Panc1 (cell line): ENCODE measurements around the gene LHFPL2. TPM values are rescaled to one million over a fixed set of nuclear protein-coding genes. Genes with fewer than 3 reads are reported as not detected.
"Not testable (repeated sequence)": the region's sequence is repeated elsewhere in the genome, so short reads cannot be mapped to it uniquely, and the experiment has no call there.

Experiments used
- ATAC-seq: fragments of 200-7000 bp; cut with Tn5 transposase; 2 replicates; pipeline ENCODE4 v1.9.1; 2020; ENCODE audit warnings: mild to moderate bottlenecking, moderate library complexity
- BruUV-seq: library from RNA; stranded (reverse); fragments of 400-500 nt; replicated peaks from 2 replicates; lab custom pipeline; 2021; lab: Mats Ljungman, UMichigan
- CTCF ChIA-PET: fragments of 300-600 bp; sonication (Branson Sonifier 250); formaldehyde crosslinking; loops from one replicate; lab custom pipeline; 2022; ENCODE audit warnings: antibody characterized with exemption; lab: Charles Lee
- POLR2A ChIA-PET: fragments of 300-600 bp; sonication (Branson Sonifier 250); formaldehyde crosslinking; loops from one replicate; lab custom pipeline; 2022; ENCODE audit warnings: antibody characterized with exemption; lab: Charles Lee
- DNase-seq: peaks from one replicate; pipeline ENCODE4 v3.0.0-alpha.2; 2010; ENCODE audit warnings: low read depth, low spot score
- H3K27ac ChIP-seq: 2 replicates; pipeline ENCODE4 v1.5.1; 2011; ENCODE audit warnings: mild to moderate bottlenecking, low read length, inconsistent platforms
- H3K27me3 ChIP-seq: fragments of 200-500 bp; sonication (Bioruptor generic); 2 replicates; pipeline ENCODE4 v1.6.0; 2014; ENCODE audit warnings: low read length, inconsistent platforms; ENCODE audit not compliant: control insufficient read depth, insufficient read depth
- H3K36me3 ChIP-seq: fragments of 200-500 bp; sonication (Bioruptor generic); 2 replicates; pipeline ENCODE4 v1.5.1; 2014; ENCODE audit warnings: inconsistent platforms, mild to moderate bottlenecking, low read length, moderate library complexity; ENCODE audit not compliant: control insufficient read depth, insufficient read depth
- H3K4me1 ChIP-seq: 2 replicates; pipeline ENCODE4 v1.5.1; 2011; ENCODE audit warnings: inconsistent platforms, mild to moderate bottlenecking, low read length, moderate library complexity; ENCODE audit not compliant: control insufficient read depth, insufficient read depth
- H3K4me3 ChIP-seq, 2 experiments: 2 replicates each; pipeline ENCODE4 v1.5.1; 2011 to 2012; ENCODE audit warnings: low read depth in 2 of 2, low read length in 2 of 2, mild to moderate bottlenecking in 2 of 2, inconsistent platforms in 1 of 2, moderate library complexity in 1 of 2
- H3K9me3 ChIP-seq: fragments of 200-500 bp; sonication (Bioruptor generic); 2 replicates; pipeline ENCODE4 v1.5.1; 2014; ENCODE audit warnings: low read depth, mild to moderate bottlenecking, inconsistent platforms, low read length, moderate library complexity; ENCODE audit not compliant: control insufficient read depth, insufficient read depth
- CTCF ChIP-seq: fragments of 450-650 bp; IDR thresholded peaks from 2 replicates; pipeline ENCODE4 v1.5.1; 2017; ENCODE audit warnings: mild to moderate bottlenecking
- POLR2AphosphoS5 ChIP-seq: IDR thresholded peaks from 2 replicates; pipeline ENCODE4 v1.6.1; 2012; ENCODE audit warnings: mild to moderate bottlenecking, low read depth, low read length, moderate library complexity
- REST ChIP-seq, 2 experiments: IDR thresholded peaks; 2 replicates each; pipeline ENCODE4 v1.6.1; 2011 to 2012; ENCODE audit warnings: low read depth in 2 of 2, control low read depth in 1 of 2, low read length in 1 of 2, mild to moderate bottlenecking in 1 of 2, moderate library complexity in 1 of 2; ENCODE audit not compliant: insufficient read depth in 1 of 2
- SIN3A ChIP-seq: IDR thresholded peaks from 2 replicates; pipeline ENCODE4 v1.6.1; 2012; ENCODE audit warnings: low read depth, mild to moderate bottlenecking, low read length, moderate library complexity, borderline replicate concordance; ENCODE audit not compliant: insufficient read depth
- TCF7L2 ChIP-seq: IDR thresholded peaks from 2 replicates; pipeline ENCODE4 v1.6.1; 2011; ENCODE audit warnings: mild to moderate bottlenecking, low read depth, low read length, inconsistent platforms
- in situ Hi-C: cut with HindIII; loops from 2 replicates; pipeline ENCODE4 v1.10.0; 2016; ENCODE audit warnings: low sequenced_read_pairs, low pct_unique_long_range_greater_than_20kb
- intact Hi-C: fragments of 100-400 bp; cut with micrococcal nuclease; formaldehyde crosslinking; loops from one replicate; pipeline ENCODE4 v1.10.0; 2022; ENCODE audit not compliant: unreplicated experiment
- total RNA-seq: library from RNA; stranded (reverse); gene quantifications from one replicate; pipeline ENCODE4 v1.2.1, GENCODE V29; 2021; ENCODE audit not compliant: unreplicated experiment

LHFPL2 gene
- total RNA-seq, 1 experiment from 2014 or later: 25.8 TPM

- POLR2A ChIA-PET: no interaction called here
- TF ChIP-seq TCF7L2 (no peak), SIN3A (no peak), CTCF (no peak)
- CTCF ChIA-PET: interaction anchor here (0.7 kb wide), 2 partner anchors 296 to 696 kb away, joined by 3 to 10 read pairs; no protein-coding TSS in a partner anchor
- in situ Hi-C loops (no loop called here), intact Hi-C loops (no loop called here)
- H3K4me3 ChIP-seq: no peak overlapping the region
- H3K27ac ChIP-seq: no peak overlapping the region
- no TSS peak for BruUV-seq
- ATAC-seq (no peak), DNase-seq (no peak)
- H3K4me1 ChIP-seq: peaks cover 4% of the 10 kb centered on the region; the same call in 1 of the 2 replicates
- no peaks in the 10 kb centered on the region for H3K9me3 ChIP-seq
- no peaks in the 10 kb centered on the region for H3K27me3 ChIP-seq
- no peaks in the 10 kb centered on the region for H3K36me3 ChIP-seq
Observed at GRCh38 chr5:78667461-78668103, 19.0 kb upstream of the LHFPL2 start.

- H3K36me3 ChIP-seq, ATAC-seq, POLR2A ChIA-PET, in situ Hi-C loops, BruUV-seq, H3K4me3 ChIP-seq, DNase-seq, H3K9me3 ChIP-seq, intact Hi-C loops, H3K27ac ChIP-seq, H3K27me3 ChIP-seq, H3K4me1 ChIP-seq: not testable (repeated sequence)
- CTCF ChIA-PET: interaction anchor here (0.7 kb wide), 2 partner anchors 296 to 696 kb away, joined by 3 to 10 read pairs; no protein-coding TSS in a partner anchor
Observed at GRCh38 chr5:78666975-78667374, 18.4 kb upstream of the LHFPL2 start.

GRCh38 chr5:78666041-78666444, 17.5 kb upstream of the LHFPL2 start:
- in situ Hi-C loops (no loop called here), intact Hi-C loops (no loop called here)
- BruUV-seq: no TSS peak
- Histone ChIP-seq H3K9me3 (no peaks in the 10 kb centered on the region), H3K27ac (no peak overlapping the region), H3K4me3 (no peak overlapping the region), H3K27me3 (no peaks in the 10 kb centered on the region), H3K4me1 (no peaks in the 10 kb centered on the region; the same call in 1 of the 2 replicates), H3K36me3 (no peaks in the 10 kb centered on the region)
- ChIA-PET POLR2A (no interaction called here), CTCF (interaction anchor here (0.7 kb wide), 1 partner anchor 57 kb away, joined by 8 read pairs; no protein-coding TSS in a partner anchor)
- no peak; the same call in 1 of the 2 replicates for ATAC-seq
- no peak for TF ChIP-seq CTCF
- TF ChIP-seq POLR2AphosphoS5: no peak
- TF ChIP-seq REST (IDR thresholded peaks at IDR 0.05; ENCODE audit: insufficient read depth in 1 of 2, low read depth in 2 of 2, low read length in 1 of 2): no peak
- no peak for TF ChIP-seq TCF7L2
- no peak for TF ChIP-seq SIN3A
- DNase-seq: no peak
